Breast epithelium (tissue), 4 donors: ENCODE data around the gene BSN. TPM values are rescaled to one million over a fixed set of nuclear protein-coding genes. Genes with fewer than 3 reads are reported as not detected.

Source experiments
- DNase-seq, 2 donors: peaks; one replicate each; pipeline ENCODE4 v3.0.0-alpha.2; 2019; ENCODE audit warnings: low spot score in 2 of 2
- H3K27ac ChIP-seq, 2 donors: fragments of 200-600 bp; sonication (generic) in 1 of 2; one replicate each; pipeline ENCODE4 v1.5.1; 2016 to 2019; ENCODE audit warnings: mild to moderate bottlenecking in 1 of 2
- H3K27me3 ChIP-seq, 2 donors: fragments of 200-600 bp; sonication (generic) in 1 of 2; one replicate each; pipeline versions ENCODE4 v1.5.1 to v1.6.0; 2017 to 2019; ENCODE audit warnings: control low read depth in 1 of 2, mild to moderate bottlenecking in 1 of 2
- H3K36me3 ChIP-seq: fragments of 200-600 bp; one replicate; pipeline ENCODE4 v1.5.1; 2019
- H3K4me1 ChIP-seq, 2 donors: fragments of 200-600 bp; sonication (generic); one replicate each; pipeline ENCODE4 v1.5.1; 2016 to 2019; ENCODE audit warnings: control low read depth in 1 of 2
- H3K4me3 ChIP-seq, 3 donors: fragments of 200-600 bp; sonication (generic); 1 replicate in 2 of 3; 2 replicates in 1 of 3; pipeline ENCODE4 v1.5.1; 2016 to 2019; ENCODE audit warnings: mild to moderate bottlenecking in 3 of 3, moderate library complexity in 2 of 3
- H3K9me3 ChIP-seq, 2 donors: fragments of 200-600 bp; sonication (generic) in 1 of 2; one replicate each; pipeline ENCODE4 v1.5.1; 2016 to 2019; ENCODE audit warnings: control low read depth in 1 of 2
- POLR2A ChIP-seq: fragments of 450-650 bp; IDR thresholded peaks from one replicate; pipeline ENCODE4 v1.6.1; 2016; ENCODE audit warnings: antibody characterized with exemption, mild to moderate bottlenecking, moderate library complexity
- POLR2AphosphoS5 ChIP-seq, 3 donors: sonication (generic); formaldehyde crosslinking; IDR thresholded peaks; one replicate each; pipeline ENCODE4 v1.6.1; 2017; ENCODE audit warnings: antibody characterized with exemption in 3 of 3
- intact Hi-C: fragments of 100-400 bp; cut with DNase I; formaldehyde crosslinking; loops from one replicate; pipeline ENCODE4 v1.15.1; 2023; ENCODE audit warnings: low total_unique reads
- total RNA-seq, 3 donors: library from RNA; depleted of rRNA; stranded (reverse); fragments of >200 nt; gene quantifications; one replicate each; pipeline ENCODE4 v1.1.0, GENCODE V29; 2016
- TF ChIP-seq, protein P1 (sequence below), 3 donors: fragments of 450-650 bp; IDR thresholded peaks; one replicate each; pipeline ENCODE4 v1.5.1; 2016 to 2017; ENCODE audit warnings: antibody characterized with exemption in 3 of 3, mild to moderate bottlenecking in 3 of 3, moderate library complexity in 3 of 3

Gene BSN
- total RNA-seq, 3 donors from 2014 or later = 0.15 to 0.48 (median 0.33) TPM

DNA sequence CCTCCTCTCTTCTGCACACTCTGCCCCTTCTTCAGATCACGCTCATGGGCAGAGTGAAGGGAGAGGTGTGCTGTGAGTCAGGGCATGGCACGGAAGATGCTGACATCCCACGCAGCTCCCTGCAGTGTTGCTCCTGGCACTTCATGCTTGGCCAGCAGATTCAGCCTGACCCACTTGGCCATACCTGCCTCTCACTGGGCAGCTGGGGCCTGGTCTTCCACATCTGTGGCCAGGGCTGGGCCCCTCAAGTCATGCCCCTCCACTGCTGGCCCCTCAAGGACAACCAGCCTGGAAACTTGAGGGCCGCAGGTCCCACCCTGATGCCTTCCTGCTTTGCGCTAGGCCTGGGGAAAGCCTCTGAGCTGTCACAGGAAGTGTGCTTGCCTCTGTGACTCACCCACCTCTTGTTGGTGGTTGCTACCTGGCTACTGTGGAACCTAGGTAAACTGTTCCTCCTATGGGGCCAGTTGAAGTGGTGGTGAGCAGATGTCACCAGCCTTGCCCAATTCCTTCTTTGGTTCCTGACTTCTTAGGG is 48.7 kb downstream of the BSN start:
- Histone ChIP-seq H3K4me1 (no peaks in the 10 kb centered on the region), H3K4me3 (no peak overlapping the region), H3K27me3 (no peaks in the 10 kb centered on the region), H3K36me3 (no peaks in the 10 kb centered on the region), H3K27ac (no peak overlapping the region), H3K9me3 (no peaks in the 10 kb centered on the region)
- DNase-seq = no peak
- intact Hi-C loops = loop anchor here (10.0 kb wide), 1 partner anchor 948 kb away; no protein-coding TSS in a partner anchor
- no peak for TF ChIP-seq POLR2AphosphoS5 (IDR thresholded peaks at IDR 0.05)
- TF ChIP-seq, protein P1, sequence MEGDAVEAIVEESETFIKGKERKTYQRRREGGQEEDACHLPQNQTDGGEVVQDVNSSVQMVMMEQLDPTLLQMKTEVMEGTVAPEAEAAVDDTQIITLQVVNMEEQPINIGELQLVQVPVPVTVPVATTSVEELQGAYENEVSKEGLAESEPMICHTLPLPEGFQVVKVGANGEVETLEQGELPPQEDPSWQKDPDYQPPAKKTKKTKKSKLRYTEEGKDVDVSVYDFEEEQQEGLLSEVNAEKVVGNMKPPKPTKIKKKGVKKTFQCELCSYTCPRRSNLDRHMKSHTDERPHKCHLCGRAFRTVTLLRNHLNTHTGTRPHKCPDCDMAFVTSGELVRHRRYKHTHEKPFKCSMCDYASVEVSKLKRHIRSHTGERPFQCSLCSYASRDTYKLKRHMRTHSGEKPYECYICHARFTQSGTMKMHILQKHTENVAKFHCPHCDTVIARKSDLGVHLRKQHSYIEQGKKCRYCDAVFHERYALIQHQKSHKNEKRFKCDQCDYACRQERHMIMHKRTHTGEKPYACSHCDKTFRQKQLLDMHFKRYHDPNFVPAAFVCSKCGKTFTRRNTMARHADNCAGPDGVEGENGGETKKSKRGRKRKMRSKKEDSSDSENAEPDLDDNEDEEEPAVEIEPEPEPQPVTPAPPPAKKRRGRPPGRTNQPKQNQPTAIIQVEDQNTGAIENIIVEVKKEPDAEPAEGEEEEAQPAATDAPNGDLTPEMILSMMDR (IDR thresholded peaks at IDR 0.05) = no peak
- no peak for TF ChIP-seq POLR2A

DNA sequence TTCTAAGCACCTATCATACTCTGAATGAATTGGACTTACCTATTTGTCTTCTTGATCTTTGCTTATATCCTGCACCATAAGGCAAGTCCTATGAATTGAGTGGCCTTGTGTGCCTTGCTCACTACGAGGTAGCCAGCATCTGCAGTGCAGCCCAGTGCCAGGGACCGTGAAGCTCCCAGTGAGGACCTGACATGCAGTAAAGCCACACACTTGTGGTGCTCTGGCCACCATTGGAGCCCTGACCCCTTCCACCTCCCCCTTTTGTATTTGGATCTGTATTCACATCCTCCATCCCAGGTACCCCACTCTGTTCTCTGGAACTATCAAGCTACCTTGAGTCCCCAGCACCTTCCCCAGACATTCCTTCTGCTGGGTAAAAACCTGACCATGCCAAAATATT is 52.1 kb downstream of the BSN start:
- H3K4me1 ChIP-seq = no peaks in the 10 kb centered on the region
- H3K4me3 ChIP-seq = no peak overlapping the region
- H3K9me3 ChIP-seq = no peaks in the 10 kb centered on the region
- intact Hi-C loops = loop anchor here (10.0 kb wide), 1 partner anchor 952 kb away; no protein-coding TSS in a partner anchor
- no peak for DNase-seq
- H3K27ac ChIP-seq = no peak overlapping the region
- TF ChIP-seq POLR2AphosphoS5 (IDR thresholded peaks at IDR 0.05) (no peak), POLR2A (no peak)
- TF ChIP-seq, protein P1 (IDR thresholded peaks at IDR 0.05) = no peak
- H3K36me3 ChIP-seq = no peaks in the 10 kb centered on the region
- H3K27me3 ChIP-seq = no peaks in the 10 kb centered on the region

DNA sequence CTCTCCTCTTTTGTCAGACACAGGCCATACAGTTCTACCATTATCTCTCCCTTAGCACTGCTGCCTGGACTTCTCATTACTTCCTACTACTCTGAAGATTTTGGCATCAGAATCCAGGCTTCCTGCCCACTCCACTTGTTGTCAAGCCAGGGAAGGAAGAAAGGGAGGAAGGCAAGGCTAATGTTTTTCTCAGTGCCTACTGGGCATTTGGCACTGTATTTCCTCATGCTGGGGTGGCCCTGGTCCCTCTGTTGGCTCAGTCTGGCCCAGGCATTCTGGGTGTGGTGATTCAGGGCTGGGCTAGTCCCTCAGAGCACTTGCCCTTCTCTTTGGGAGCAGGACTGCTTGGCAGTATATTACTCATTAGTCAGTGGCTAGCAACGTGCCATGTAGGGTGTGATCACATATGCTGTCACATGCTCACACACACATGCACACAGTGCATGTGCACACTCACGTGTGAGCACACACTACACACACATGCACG is 52.9 kb downstream of the BSN start:
- H3K4me1 ChIP-seq = no peaks in the 10 kb centered on the region
- H3K36me3 ChIP-seq = no peaks in the 10 kb centered on the region
- H3K27me3 ChIP-seq = no peaks in the 10 kb centered on the region
- peak in 1 of 2 donors; percentile 58 for DNase-seq
- no peaks in the 10 kb centered on the region for H3K9me3 ChIP-seq
- H3K4me3 ChIP-seq = no peak overlapping the region
- no peak overlapping the region for H3K27ac ChIP-seq
- intact Hi-C loops = loop anchor here (10.0 kb wide), 1 partner anchor 952 kb away; no protein-coding TSS in a partner anchor
- TF ChIP-seq, protein P1 (IDR thresholded peaks at IDR 0.05) = no peak
- TF ChIP-seq POLR2A (no peak), POLR2AphosphoS5 (IDR thresholded peaks at IDR 0.05) (no peak)

DNA sequence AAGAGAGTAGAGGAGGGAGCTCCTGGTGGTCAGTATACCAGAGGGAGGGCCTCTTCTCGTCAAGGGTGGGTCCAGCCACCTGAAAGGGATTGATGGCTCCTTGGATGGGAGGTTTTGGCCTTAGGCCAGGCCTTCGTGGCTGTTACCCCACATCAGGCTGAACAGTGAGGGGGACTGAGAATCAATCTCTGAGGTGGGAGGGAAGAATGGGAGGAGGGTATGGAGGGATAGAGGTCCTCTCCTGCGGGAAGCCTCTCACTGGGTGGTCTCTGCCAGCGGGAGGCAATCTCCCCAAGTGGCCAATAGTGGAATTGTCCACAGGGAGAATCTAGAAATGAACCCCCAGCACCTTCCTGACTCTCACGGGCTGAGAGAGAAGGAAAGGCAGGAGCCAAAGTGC is 53.5 kb downstream of the BSN start:
- TF ChIP-seq POLR2AphosphoS5 (IDR thresholded peaks at IDR 0.05) = no peak
- TF ChIP-seq POLR2A = no peak
- TF ChIP-seq, protein P1 (IDR thresholded peaks at IDR 0.05) = no peak
- DNase-seq = no peak
- Histone ChIP-seq H3K9me3 (no peaks in the 10 kb centered on the region), H3K4me3 (no peak overlapping the region), H3K27ac (no peak overlapping the region), H3K27me3 (no peaks in the 10 kb centered on the region), H3K4me1 (no peaks in the 10 kb centered on the region), H3K36me3 (no peaks in the 10 kb centered on the region)
- intact Hi-C loops = loop anchor here (10.0 kb wide), 1 partner anchor 953 kb away; no protein-coding TSS in a partner anchor

DNA sequence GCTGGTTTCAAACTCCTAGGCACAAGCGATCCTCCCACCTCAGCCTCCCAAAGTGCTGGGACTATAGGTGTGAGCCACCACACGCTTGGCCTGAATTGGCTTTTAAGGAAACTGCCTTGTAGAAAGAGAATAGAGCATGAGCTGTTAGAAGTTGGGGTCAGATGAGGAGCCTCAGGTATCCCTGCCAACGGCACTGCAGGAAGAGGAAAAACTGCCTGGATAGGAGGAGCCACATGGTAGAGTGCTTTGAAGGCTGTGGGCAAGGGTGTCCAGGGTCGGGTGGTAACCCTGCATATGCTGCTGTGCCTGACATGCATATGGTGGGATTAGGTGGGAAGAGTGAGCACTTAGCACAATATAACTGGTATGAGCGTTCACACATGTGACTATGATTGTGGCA is 55.0 kb downstream of the BSN start:
- intact Hi-C loops = loop anchor here (10.0 kb wide), 1 partner anchor 955 kb away; no protein-coding TSS in a partner anchor

More for the DNA sequence above, 55.0 kb downstream of the BSN start:
- no peak for TF ChIP-seq POLR2A
- TF ChIP-seq POLR2AphosphoS5 (IDR thresholded peaks at IDR 0.05) = no peak
- TF ChIP-seq, protein P1 (IDR thresholded peaks at IDR 0.05) = no peak
- H3K4me3 ChIP-seq = no peak overlapping the region
- no peaks in the 10 kb centered on the region for H3K27me3 ChIP-seq
- H3K36me3 ChIP-seq = no peaks in the 10 kb centered on the region
- H3K9me3 ChIP-seq = no peaks in the 10 kb centered on the region
- no peak overlapping the region for H3K27ac ChIP-seq
- DNase-seq = no peak
- H3K4me1 ChIP-seq = no peaks in the 10 kb centered on the region
